NCI-H2196 treated with DMSO at 0.1 percent for 48 hours (cell line): Measurements from ENCODE around the gene OR1E2.
"Not testable (repeated sequence)": the region's sequence is repeated elsewhere in the genome, so short reads cannot be mapped to it uniquely, and the experiment has no call there.

ENCODE experiments used
- DNase-seq: peaks from one replicate; lab custom pipeline; 2025; ENCODE audit not compliant: unreplicated experiment; lab: John Stamatoyannopoulos, UW

Gene OR1E2

GRCh38 chr17:3398310-3398709 is 35.3 kb downstream of the OR1E2 start, which contains the start of gene OR1E1:
TSS of gene OR1E1 (minus strand) at chr17:3398410. CDS start at chr17:3398410, 0 bp downstream.
- DNase-seq, result no peak

GRCh38 chr17:3397801-3398200 is 35.8 kb downstream of the OR1E2 start:
- not testable (repeated sequence) for DNase-seq

- DNase-seq, result no peak
Observed at GRCh38 chr17:3389791-3390190, 43.9 kb downstream of the OR1E2 start.

GRCh38 chr17:3385869-3386816 is 47.5 kb downstream of the OR1E2 start, which contains the start of gene OR3A2:
TSS of gene OR3A2 (minus strand) at chr17:3386308.
- no peak for DNase-seq
